H1 (cell line): ENCODE results near the gene APBA2. TPM values are rescaled to one million over a fixed set of nuclear protein-coding genes. Genes with fewer than 3 reads are reported as not detected.

ENCODE experiments used
- ASH2L ChIP-seq: fragments of 200-600, 300-600 bp; sonication (generic); IDR thresholded peaks from one replicate; pipeline ENCODE4 v1.7.1; 2017; ENCODE audit warnings: low read length
- GABPA ChIP-seq: IDR thresholded peaks from 2 replicates; pipeline ENCODE4 v1.6.1; 2011; ENCODE audit warnings: mild to moderate bottlenecking, low read length, moderate library complexity, borderline replicate concordance; ENCODE audit not compliant: insufficient read depth
- GTF2F1 ChIP-seq: IDR thresholded peaks from 2 replicates; pipeline ENCODE4 v1.6.1; 2012; ENCODE audit warnings: low read depth, low read length, improper control_type of control experiment, borderline replicate concordance
- KDM1A ChIP-seq: fragments of 200-600, 300-600 bp; sonication (generic); IDR thresholded peaks from 2 replicates; pipeline ENCODE4 v1.7.1; 2016; ENCODE audit warnings: mild to moderate bottlenecking, low read length, borderline replicate concordance
- SP2 ChIP-seq: IDR thresholded peaks from 2 replicates; pipeline ENCODE4 v1.6.1; 2012; ENCODE audit warnings: mild to moderate bottlenecking, low read length, inconsistent platforms
- polyA plus RNA-seq, 7 experiments: library from polyadenylated mRNA; depleted of rRNA in 3 of 7; stranded (reverse) in 5 of 7; unstranded in 2 of 7; fragments of >200 nt in 5 of 7; fragments of 200-250 nt in 2 of 7; gene quantifications; 1 replicate in 5 of 7; 2 replicates in 1 of 7; 4 replicates in 1 of 7; pipeline versions ENCODE4 v1.2.1 to v1.2.3, GENCODE V29; 2011 to 2013; ENCODE audit warnings: missing spikeins in 2 of 7, mixed read lengths in 2 of 7
- total RNA-seq: library from RNA; stranded (reverse); fragmentation: NEBNext Ultra II Directional; extraction: Animal tissue kit (Norgen Biotek cat#: 25700); gene quantifications from 2 replicates; pipeline ENCODE4 v1.2.1, GENCODE V29; 2021

Gene APBA2
- total and polyA plus RNA-seq, 2 of the 8 experiments (the other 6 are each of a cell fraction or from before 2014, with no cell fraction given), result 15.5 to 19.0 TPM

DNA sequence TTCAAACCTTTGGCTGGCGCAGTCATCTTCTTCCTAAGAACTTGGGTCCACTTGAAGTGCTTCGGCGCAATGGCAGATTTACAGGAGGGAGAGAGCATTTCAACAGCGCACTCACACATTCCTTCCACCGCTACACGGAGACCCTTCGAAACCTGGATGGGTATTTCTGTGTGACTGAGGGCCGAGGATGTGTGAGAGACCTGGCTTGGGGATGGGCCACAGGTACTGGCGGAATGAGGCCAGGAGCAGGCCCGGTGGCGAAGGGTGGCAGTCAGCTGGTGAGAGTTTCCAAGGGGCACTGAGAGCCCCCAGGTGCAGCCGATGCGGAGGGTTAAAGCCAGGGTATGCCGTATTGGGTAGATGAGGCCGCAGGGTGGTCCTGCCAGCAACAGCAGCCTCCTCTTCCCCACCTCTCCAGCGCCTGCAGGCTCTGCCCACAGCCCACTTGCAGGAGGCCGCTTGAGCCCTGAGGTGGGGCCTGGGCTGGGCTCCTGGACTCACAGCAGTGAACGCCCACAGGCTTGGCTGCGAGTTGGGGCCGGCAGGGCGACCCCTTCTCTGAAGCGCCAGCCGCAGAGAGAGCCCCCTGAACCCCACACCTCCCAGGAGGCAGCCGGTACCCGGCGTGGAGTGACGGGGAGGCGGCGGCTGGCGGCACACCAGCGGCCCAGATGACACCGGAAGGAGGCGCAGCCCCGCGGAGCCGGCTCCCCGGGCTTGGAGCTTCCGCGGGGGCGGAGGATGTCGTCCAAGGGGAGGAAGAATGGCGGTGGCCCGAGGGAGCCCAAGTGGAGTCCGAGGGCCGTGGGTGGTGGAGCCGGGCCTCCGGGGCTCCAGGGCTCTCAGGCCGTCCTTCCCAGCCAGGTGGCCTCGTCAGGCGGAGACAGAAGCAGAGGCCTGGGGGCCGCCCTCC lies 217.4 kb downstream of the APBA2 start (continued):
- TF ChIP-seq ASH2L (peak; percentile 66), KDM1A (no peak), GABPA (no peak), GTF2F1 (no peak), SP2 (no peak)
